ENCODE data around the gene PIGR. TPM values are rescaled to one million over a fixed set of nuclear protein-coding genes. Genes with fewer than 3 reads are reported as not detected.

PIGR gene
- not detected in 2 replicates for total RNA-seq

GRCh38 chr1:206946261-206946660 lies at the start of gene PIGR:
Gene PIGR (minus strand): TSS chr1:206946466. CDS start chr1:206940531, 5,935 bp downstream.
- no peak for DNase-seq (ENCODE audit: low spot score)
- peaks cover 26% of the 10 kb centered on the region for H3K27me3 Mint-ChIP-seq (ENCODE audit: low read depth)
- no peak within 1 kb of the TSS for H3K27ac Mint-ChIP-seq
- H3K4me3 Mint-ChIP-seq (ENCODE audit: low read depth): no peak within 1 kb of the TSS
- no peaks in the 10 kb centered on the region for H3K4me1 Mint-ChIP-seq (ENCODE audit: low read depth)
- H3K9me3 Mint-ChIP-seq: no peaks in the 10 kb centered on the region
- H3K36me3 Mint-ChIP-seq (ENCODE audit: low read depth): no peaks in the 10 kb centered on the region
- intact Hi-C loops (cut with micrococcal nuclease): no loop called here

- Mint-ChIP-seq H3K27me3 (ENCODE audit: low read depth) (peaks cover 64% of the 10 kb centered on the region), H3K4me3 (ENCODE audit: low read depth) (no peak overlapping the region)
Measured at GRCh38 chr1:206992790-206993189, 46.5 kb upstream of the PIGR start.

GRCh38 chr1:206987873-206988272 lies 41.6 kb upstream of the PIGR start:
- Mint-ChIP-seq H3K4me1 (ENCODE audit: low read depth) (no peaks in the 10 kb centered on the region), H3K36me3 (ENCODE audit: low read depth) (no peaks in the 10 kb centered on the region), H3K27ac (no peak overlapping the region), H3K27me3 (ENCODE audit: low read depth) (peaks cover 53% of the 10 kb centered on the region), H3K9me3 (no peaks in the 10 kb centered on the region), H3K4me3 (ENCODE audit: low read depth) (no peak overlapping the region)
- intact Hi-C loops (cut with micrococcal nuclease): no loop called here
- no peak for DNase-seq (ENCODE audit: low spot score)

More at GRCh38 chr1:206992790-206993189, 46.5 kb upstream of the PIGR start:
- Mint-ChIP-seq H3K9me3 (no peaks in the 10 kb centered on the region), H3K4me1 (ENCODE audit: low read depth) (no peaks in the 10 kb centered on the region), H3K27ac (no peak overlapping the region), H3K36me3 (ENCODE audit: low read depth) (no peaks in the 10 kb centered on the region)
- no peak for DNase-seq (ENCODE audit: low spot score)
- intact Hi-C loops (cut with micrococcal nuclease): no loop called here

GRCh38 chr1:206986885-206987284 lies 40.6 kb upstream of the PIGR start:
- intact Hi-C loops (cut with micrococcal nuclease): no loop called here
- Mint-ChIP-seq H3K9me3 (no peaks in the 10 kb centered on the region), H3K4me3 (ENCODE audit: low read depth) (no peak overlapping the region), H3K27ac (no peak overlapping the region), H3K27me3 (ENCODE audit: low read depth) (peaks cover 51% of the 10 kb centered on the region), H3K4me1 (ENCODE audit: low read depth) (no peaks in the 10 kb centered on the region), H3K36me3 (ENCODE audit: low read depth) (no peaks in the 10 kb centered on the region)
- DNase-seq (ENCODE audit: low spot score): no peak

GRCh38 chr1:206986402-206986801 lies 40.1 kb upstream of the PIGR start:
- intact Hi-C loops (cut with micrococcal nuclease): no loop called here
- Mint-ChIP-seq H3K27me3 (ENCODE audit: low read depth) (peaks cover 48% of the 10 kb centered on the region), H3K27ac (no peak overlapping the region), H3K36me3 (ENCODE audit: low read depth) (no peaks in the 10 kb centered on the region), H3K9me3 (no peaks in the 10 kb centered on the region), H3K4me1 (ENCODE audit: low read depth) (no peaks in the 10 kb centered on the region), H3K4me3 (ENCODE audit: low read depth) (no peak overlapping the region)
- no peak for DNase-seq (ENCODE audit: low spot score)

GRCh38 chr1:206985162-206985749 lies 39.0 kb upstream of the PIGR start:
- H3K4me3 Mint-ChIP-seq (ENCODE audit: low read depth): no peak overlapping the region
- H3K36me3 Mint-ChIP-seq (ENCODE audit: low read depth): no peaks in the 10 kb centered on the region
- H3K4me1 Mint-ChIP-seq (ENCODE audit: low read depth): no peaks in the 10 kb centered on the region
- H3K27me3 Mint-ChIP-seq (ENCODE audit: low read depth): peaks cover 50% of the 10 kb centered on the region
- H3K27ac Mint-ChIP-seq: no peak overlapping the region
- intact Hi-C loops (cut with micrococcal nuclease): no loop called here
- H3K9me3 Mint-ChIP-seq: no peaks in the 10 kb centered on the region
- DNase-seq (ENCODE audit: low spot score): no peak

GRCh38 chr1:206982216-206982615 lies 36.0 kb upstream of the PIGR start:
- Mint-ChIP-seq H3K4me3 (ENCODE audit: low read depth) (no peak overlapping the region), H3K36me3 (ENCODE audit: low read depth) (no peaks in the 10 kb centered on the region), H3K27me3 (ENCODE audit: low read depth) (peaks cover 54% of the 10 kb centered on the region), H3K4me1 (ENCODE audit: low read depth) (no peaks in the 10 kb centered on the region), H3K27ac (no peak overlapping the region), H3K9me3 (no peaks in the 10 kb centered on the region)
- peak; percentile 20 for DNase-seq (ENCODE audit: low spot score)
- intact Hi-C loops (cut with micrococcal nuclease): loop anchor here (5.0 kb wide), 3 partner anchors 115 to 350 kb away; partner anchors contain the start of gene IL20

- DNase-seq (ENCODE audit: low spot score): no peak
- intact Hi-C loops (cut with micrococcal nuclease): loop anchor here (2.0 to 5.0 kb wide), 4 partner anchors 43 to 347 kb away; partner anchors contain the start of gene IL20
- Mint-ChIP-seq H3K36me3 (ENCODE audit: low read depth) (no peaks in the 10 kb centered on the region), H3K4me3 (ENCODE audit: low read depth) (no peak overlapping the region), H3K27me3 (ENCODE audit: low read depth) (peaks cover 44% of the 10 kb centered on the region), H3K4me1 (ENCODE audit: low read depth) (no peaks in the 10 kb centered on the region), H3K9me3 (no peaks in the 10 kb centered on the region), H3K27ac (no peak overlapping the region)
Measured at GRCh38 chr1:206979379-206980043, 33.2 kb upstream of the PIGR start.

GRCh38 chr1:206978259-206978658 lies 32.0 kb upstream of the PIGR start:
- no peak overlapping the region for H3K27ac Mint-ChIP-seq
- DNase-seq (ENCODE audit: low spot score): no peak
- no peaks in the 10 kb centered on the region for H3K4me1 Mint-ChIP-seq (ENCODE audit: low read depth)
- no peaks in the 10 kb centered on the region for H3K9me3 Mint-ChIP-seq
- intact Hi-C loops (cut with micrococcal nuclease): loop anchor here (2.0 kb wide), 1 partner anchor 41 kb away; no protein-coding TSS in a partner anchor
- H3K27me3 Mint-ChIP-seq (ENCODE audit: low read depth): peaks cover 41% of the 10 kb centered on the region
- no peaks in the 10 kb centered on the region for H3K36me3 Mint-ChIP-seq (ENCODE audit: low read depth)
- H3K4me3 Mint-ChIP-seq (ENCODE audit: low read depth): no peak overlapping the region

- H3K4me1 Mint-ChIP-seq (ENCODE audit: low read depth): no peaks in the 10 kb centered on the region
- intact Hi-C loops (cut with micrococcal nuclease): no loop called here
- H3K27ac Mint-ChIP-seq: no peak overlapping the region
- no peaks in the 10 kb centered on the region for H3K36me3 Mint-ChIP-seq (ENCODE audit: low read depth)
- no peaks in the 10 kb centered on the region for H3K9me3 Mint-ChIP-seq
- no peak overlapping the region for H3K4me3 Mint-ChIP-seq (ENCODE audit: low read depth)
- DNase-seq (ENCODE audit: low spot score): no peak
- H3K27me3 Mint-ChIP-seq (ENCODE audit: low read depth): peaks cover 48% of the 10 kb centered on the region
Measured at GRCh38 chr1:206975306-206975705, 29.0 kb upstream of the PIGR start.

- DNase-seq (ENCODE audit: low spot score): no peak
- H3K36me3 Mint-ChIP-seq (ENCODE audit: low read depth): no peaks in the 10 kb centered on the region
- no peaks in the 10 kb centered on the region for H3K9me3 Mint-ChIP-seq
- intact Hi-C loops (cut with micrococcal nuclease): no loop called here
- no peak overlapping the region for H3K4me3 Mint-ChIP-seq (ENCODE audit: low read depth)
- peaks cover 50% of the 10 kb centered on the region for H3K27me3 Mint-ChIP-seq (ENCODE audit: low read depth)
- no peak overlapping the region for H3K27ac Mint-ChIP-seq
- no peaks in the 10 kb centered on the region for H3K4me1 Mint-ChIP-seq (ENCODE audit: low read depth)
Measured at GRCh38 chr1:206974140-206974539, 27.9 kb upstream of the PIGR start.

- Mint-ChIP-seq H3K4me1 (ENCODE audit: low read depth) (peaks cover 8% of the 10 kb centered on the region), H3K27me3 (ENCODE audit: low read depth) (peaks cover 46% of the 10 kb centered on the region), H3K9me3 (no peaks in the 10 kb centered on the region), H3K27ac (no peak overlapping the region), H3K4me3 (ENCODE audit: low read depth) (no peak overlapping the region), H3K36me3 (ENCODE audit: low read depth) (no peaks in the 10 kb centered on the region)
- no peak for DNase-seq (ENCODE audit: low spot score)
- intact Hi-C loops (cut with micrococcal nuclease): no loop called here
Measured at GRCh38 chr1:206972728-206973127, 26.5 kb upstream of the PIGR start.

- H3K4me3 Mint-ChIP-seq (ENCODE audit: low read depth): no peak overlapping the region
- DNase-seq (ENCODE audit: low spot score): no peak
- intact Hi-C loops (cut with micrococcal nuclease): no loop called here
Measured at GRCh38 chr1:206971029-206971655, 24.9 kb upstream of the PIGR start.

More at GRCh38 chr1:206971029-206971655, 24.9 kb upstream of the PIGR start:
- Mint-ChIP-seq H3K36me3 (ENCODE audit: low read depth) (no peaks in the 10 kb centered on the region), H3K4me1 (ENCODE audit: low read depth) (peaks cover 20% of the 10 kb centered on the region), H3K27ac (no peak overlapping the region), H3K27me3 (ENCODE audit: low read depth) (peaks cover 35% of the 10 kb centered on the region), H3K9me3 (no peaks in the 10 kb centered on the region)

Data from activated T-helper 2 cell treated with anti-CD3 and anti-CD28 coated beads, Interferon-gamma antibody, Interleukin-2, Interleukin-4, amounts not matched to agents 10 μg/mL and 5 μg/mL and 100 μg/mL, durations not matched to agents 14 hours and 24 hours and 36 hours (primary cell).